SHP77 treated with DMSO at 0.1 percent for 48 hours (cell line): ENCODE measurements around the gene TYROBP.
A peak's percentile ranks its signal among the peaks of the same experiment; 100 is the strongest.
"Not testable (repeated sequence)": the region's sequence is repeated elsewhere in the genome, so short reads cannot be mapped to it uniquely, and the experiment has no call there.

Experiments
- DNase-seq: peaks from one replicate; lab custom pipeline; 2025; lab: John Stamatoyannopoulos, UW

Gene TYROBP

DNA sequence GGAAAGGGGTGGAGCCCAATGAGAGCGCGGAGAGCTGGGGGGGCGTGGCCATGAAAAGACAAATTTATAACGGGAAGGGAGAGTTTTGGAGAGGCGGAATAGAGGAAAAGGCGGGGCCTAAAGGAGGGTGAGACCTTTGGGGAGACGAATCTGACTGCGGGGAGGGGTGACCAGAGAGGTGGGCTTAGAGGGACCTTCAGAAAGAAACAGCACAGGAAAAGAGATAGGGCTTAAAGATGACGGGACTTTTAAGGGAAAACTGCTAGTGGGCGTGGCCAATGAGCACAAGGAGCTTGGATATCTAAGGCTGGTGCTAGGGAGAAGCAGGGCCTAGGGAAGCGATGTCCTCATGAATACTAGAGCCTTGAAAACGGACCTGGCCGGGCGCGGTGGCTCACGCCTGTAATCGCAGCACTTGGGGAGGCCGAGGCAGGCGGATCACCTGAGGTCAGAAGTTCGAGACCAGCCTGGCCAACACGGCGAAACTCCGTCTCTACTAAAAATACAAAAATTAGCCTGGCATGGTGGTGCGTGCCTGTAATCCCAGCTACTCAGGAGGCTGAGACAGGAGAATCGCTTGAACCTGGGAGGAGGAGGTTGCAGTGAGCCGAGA, 37.9 kb downstream of the TYROBP start:
- DNase-seq = not testable (repeated sequence)

DNA sequence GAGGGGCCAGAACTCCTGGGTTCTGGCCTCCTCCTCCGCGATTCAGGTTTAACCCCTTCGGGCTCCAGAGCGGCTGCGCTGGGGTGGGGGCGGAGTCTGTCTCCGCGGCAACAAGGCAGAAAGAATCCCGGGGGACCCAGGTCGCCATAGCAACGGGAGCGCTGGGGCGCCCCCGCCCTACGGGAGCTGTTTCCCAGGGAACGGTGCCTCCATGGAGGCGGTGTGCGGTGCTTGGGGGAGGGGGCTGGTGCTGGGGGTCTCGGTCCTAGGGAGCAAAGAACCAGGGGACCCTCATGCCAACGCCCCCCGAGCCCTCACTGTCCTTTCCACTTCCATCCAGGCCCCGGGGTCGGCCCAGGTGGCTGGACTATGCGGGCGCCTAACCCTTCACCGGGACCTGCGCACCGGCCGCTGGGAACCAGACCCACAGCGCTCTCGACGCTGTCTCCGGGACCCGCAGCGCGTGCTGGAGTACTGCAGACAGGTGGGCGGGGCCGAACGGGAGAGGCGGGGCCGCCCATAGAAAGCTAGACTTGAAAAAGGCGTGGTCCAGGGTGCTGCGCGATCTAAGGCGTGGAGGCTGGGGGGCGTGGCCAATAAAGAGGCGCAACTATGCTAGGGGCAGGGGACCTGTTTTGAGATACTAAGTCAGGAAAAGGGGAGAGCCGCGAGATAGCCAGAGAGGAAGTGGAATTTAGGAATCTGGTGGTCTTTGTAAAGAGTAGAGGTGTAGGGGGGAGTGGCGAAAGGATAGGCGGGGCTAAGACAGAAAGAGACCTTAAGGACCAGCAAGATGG, 38.6 kb downstream of the TYROBP start:
- DNase-seq = peak; percentile 93

DNA sequence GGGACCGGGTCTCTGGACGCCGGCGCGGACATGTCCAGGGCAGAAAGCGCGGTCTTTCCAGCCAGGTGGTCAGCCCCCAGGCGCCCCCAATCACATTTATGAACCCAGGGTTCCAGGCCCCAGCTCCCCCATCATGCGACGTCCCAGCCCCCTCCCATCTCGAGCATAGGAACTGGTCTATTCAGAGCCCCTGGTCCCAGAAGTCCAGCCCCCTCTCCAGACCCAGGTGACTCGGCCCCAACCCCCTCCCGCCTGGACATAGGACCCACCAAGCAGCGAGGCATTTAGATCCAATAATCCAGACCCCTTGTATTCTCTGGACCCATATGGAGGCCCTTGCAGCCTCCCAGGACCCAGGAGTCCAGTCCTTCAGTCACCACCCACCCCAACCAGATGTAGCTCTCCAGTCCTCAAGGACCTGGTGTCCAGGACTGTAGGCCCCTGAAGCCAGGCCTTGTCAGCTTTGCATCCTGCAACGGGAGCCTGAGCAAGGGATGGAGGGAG, 39.2 kb downstream of the TYROBP start:
- DNase-seq = no peak

DNA sequence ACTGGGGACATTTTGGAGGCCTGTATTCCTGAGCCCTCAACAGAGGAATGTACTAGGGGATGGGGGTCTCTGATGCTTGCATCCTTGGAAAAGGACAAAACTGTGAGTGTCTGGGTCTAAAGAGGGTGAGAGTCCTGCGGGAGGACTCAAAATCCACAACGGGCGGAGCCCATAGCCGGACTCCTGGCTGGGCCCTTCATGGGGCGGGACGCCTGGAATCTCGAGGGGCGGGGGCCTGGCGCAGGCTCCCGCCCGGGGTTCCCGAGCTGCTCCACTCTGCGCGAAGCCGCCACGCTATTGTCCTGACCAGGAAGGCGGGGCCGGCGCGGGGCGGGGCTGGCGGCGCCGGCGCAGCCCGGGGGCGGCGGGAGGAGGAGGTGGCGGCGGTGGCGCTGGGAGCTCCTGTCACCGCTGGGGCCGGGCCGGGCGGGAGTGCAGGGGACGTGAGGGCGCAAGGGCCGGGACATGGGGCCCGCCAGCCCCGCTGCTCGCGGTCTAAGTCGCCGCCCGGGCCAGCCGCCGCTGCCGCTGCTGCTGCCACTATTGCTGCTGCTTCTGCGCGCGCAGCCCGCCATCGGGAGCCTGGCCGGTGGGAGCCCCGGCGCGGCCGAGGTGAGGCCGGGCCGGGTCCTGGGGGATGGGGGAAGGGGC, 39.8 kb downstream of the TYROBP start, which contains the start of gene APLP1:
Gene APLP1 (plus strand): TSS at position 403 of the 651 bp plus-strand sequence. CDS start 63 bp downstream, at position 466.
- no peak for DNase-seq

DNA sequence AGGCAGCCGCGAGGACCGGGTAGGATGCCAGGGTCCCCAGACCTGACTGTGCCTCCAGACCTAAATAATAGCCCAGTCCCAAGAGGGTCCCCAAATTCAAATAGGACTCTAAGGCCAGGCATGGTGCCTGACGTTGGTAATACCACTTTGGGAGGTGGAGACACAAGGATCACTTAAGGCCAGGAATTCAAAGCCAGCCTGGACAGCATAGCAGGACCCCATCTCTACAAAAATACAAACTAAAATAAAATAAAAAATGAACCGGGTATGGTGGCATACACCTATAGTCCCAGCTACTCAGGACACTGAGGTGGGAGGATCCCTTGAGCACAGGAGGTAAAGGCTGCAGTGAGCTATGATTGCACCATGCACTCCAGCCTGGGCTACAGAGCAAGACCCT, 45.1 kb downstream of the TYROBP start:
- no peak for DNase-seq

DNA sequence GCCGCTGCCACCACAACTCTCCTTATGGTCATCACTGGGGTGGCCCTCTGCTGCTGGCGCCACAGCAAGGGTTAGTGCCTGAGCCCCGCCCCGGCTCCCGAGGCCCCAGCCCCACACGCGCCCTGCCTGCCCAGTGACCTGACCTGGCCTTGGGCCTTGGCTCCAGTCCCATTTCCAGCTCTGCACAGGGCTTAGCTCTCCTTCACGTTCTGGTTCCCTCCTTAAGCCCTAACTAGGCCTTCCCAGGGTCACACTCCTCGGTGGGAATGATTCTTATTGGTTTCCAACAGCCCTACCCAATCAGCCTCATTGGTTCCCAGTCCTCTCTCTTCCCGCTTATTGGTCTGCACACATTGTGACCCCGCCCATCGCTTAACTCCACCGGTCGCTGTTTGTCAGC, 45.6 kb downstream of the TYROBP start:
- no peak for DNase-seq

DNA sequence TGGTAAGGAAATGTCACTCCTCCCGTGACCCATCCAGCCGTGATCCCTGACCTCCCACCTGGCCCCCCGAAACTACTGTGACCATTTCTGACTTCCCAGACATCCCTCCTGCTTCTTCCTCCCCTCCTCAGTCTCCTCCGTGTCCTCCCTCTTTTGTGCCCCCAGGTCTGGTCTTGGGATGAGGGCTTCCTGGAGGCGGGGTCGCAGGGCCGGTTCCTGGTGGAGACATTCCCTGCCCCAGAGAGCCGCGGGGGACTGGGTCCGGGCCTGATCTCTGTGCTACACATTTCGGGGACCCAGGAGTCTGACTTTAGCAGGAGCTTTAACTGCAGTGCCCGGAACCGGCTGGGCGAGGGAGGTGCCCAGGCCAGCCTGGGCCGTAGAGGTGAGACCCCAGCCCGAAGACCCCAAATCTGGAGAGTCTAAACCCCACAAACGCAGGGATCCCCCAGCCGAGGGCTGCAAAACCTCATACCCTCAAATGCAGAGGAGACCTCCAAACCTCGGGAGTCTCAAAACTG, 46.4 kb downstream of the TYROBP start:
- no peak for DNase-seq

DNA sequence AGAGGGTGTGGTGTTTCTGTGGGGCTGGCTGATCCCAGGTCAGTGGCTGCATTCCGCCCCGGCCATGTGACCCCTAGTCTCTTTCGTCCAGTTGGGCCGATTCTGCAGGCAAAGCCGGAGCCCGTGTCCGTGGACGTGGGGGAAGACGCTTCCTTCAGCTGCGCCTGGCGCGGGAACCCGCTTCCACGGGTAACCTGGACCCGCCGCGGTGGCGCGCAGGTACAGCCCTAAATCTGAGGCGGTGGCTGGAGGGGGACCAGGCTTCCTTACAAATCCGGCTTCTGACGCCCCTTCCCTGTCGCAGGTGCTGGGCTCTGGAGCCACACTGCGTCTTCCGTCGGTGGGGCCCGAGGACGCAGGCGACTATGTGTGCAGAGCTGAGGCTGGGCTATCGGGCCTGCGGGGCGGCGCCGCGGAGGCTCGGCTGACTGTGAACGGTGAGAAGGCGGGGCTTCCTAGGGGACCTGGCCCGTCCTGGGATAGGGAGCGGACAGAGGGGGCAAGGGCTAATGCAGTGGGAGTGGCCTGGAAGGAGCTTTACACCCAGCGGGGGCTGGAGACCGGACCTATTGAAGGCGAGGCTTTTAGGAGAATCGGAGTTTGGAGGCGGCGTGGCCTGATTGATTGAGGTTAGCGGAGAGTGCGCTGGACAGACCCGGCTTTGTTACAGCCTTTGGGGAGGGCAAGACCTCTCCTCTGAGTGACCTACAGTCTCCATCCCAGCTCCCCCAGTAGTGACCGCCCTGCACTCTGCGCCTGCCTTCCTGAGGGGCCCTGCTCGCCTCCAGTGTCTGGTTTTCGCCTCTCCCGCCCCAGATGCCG, 47.1 kb downstream of the TYROBP start:
- DNase-seq = no peak

DNA sequence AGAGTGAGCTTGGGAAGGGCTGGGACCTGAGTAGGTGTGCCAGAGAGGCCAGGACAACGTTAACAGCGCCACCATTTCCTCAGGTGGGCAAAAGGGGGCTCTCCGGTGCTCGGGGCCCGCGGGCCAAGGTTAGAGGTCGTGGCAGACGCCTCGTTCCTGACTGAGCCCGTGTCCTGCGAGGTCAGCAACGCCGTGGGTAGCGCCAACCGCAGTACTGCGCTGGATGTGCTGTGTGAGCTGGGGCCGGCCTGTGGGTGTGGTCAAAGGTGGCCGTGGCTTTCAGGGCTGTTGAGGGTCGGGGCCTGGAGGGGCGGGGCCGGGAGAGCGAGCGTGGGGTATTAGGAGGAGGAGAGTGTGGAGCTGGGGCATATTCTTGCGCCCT, 47.7 kb downstream of the TYROBP start:
- no peak for DNase-seq

DNA sequence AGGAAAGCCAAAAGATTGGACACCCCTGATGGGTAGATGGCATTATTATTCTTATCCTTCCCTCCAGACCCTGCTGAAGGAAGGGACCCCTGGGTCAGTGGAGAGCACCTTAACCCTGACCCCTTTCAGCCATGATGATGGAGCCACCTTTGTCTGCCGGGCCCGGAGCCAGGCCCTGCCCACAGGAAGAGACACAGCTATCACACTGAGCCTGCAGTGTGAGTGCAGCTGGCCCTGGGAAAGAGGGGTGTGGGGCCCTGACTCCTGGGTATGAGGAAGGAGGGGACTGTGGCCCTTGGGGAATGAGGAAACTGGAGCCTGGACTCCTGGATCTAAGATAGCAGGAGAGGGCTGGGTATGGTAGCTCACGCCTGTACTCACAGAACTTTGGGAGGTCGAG, 48.7 kb downstream of the TYROBP start:
- DNase-seq = no peak

DNA sequence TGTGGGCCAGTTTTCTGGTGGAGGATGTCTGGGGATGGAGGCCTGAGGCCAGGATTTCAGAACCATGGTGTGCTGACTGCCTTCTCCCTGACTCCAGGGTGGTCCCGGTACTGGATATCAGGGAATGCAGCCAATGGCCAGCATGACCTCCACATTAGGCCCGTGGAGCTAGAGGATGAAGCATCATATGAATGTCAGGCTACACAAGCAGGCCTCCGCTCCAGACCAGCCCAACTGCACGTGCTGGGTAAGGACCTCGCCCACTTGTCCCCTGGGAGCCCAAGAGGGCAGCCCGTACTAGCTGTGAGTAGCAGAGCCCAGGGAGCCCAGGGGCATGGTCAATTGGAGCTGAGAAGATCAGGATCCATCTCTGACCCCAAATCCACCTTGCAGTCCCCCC, 49.8 kb downstream of the TYROBP start:
- DNase-seq = no peak

DNA sequence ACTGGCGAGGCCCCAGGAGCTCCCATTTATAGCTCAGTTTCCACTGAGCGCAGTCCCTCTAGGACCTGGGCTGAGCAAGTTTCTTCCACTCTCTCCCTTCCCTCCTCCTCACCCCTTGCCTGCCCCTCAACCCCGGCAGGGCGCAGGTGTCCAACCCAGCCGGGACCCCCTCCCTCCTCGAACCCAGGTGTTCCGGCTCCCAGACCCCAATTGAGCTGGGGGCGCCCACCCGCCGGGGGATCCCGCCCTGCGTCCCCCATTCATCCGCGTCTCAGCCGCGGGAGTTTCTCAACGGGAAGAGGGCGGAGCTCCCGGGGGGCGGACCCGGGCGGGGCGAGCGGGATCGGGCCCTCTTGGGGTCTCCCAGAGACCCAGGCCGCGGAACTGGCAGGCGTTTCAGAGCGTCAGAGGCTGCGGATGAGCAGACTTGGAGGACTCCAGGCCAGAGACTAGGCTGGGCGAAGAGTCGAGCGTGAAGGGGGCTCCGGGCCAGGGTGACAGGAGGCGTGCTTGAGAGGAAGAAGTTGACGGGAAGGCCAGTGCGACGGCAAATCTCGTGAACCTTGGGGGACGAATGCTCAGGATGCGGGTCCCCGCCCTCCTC, 51.4 kb downstream of the TYROBP start, which contains the start of gene KIRREL2:
Gene KIRREL2 (plus strand): TSS at position 366 of the 604 bp plus-strand sequence. CDS start 209 bp downstream, at position 575.
- no peak for DNase-seq
